NCI-H2196 treated with DMSO at 0.1 percent for 48 hours (cell line): ENCODE results near the gene SLC25A42.

ENCODE experiments used
- DNase-seq: peaks from one replicate; lab custom pipeline; 2025; ENCODE audit not compliant: unreplicated experiment; lab: John Stamatoyannopoulos, UW

The SLC25A42 gene

DNA sequence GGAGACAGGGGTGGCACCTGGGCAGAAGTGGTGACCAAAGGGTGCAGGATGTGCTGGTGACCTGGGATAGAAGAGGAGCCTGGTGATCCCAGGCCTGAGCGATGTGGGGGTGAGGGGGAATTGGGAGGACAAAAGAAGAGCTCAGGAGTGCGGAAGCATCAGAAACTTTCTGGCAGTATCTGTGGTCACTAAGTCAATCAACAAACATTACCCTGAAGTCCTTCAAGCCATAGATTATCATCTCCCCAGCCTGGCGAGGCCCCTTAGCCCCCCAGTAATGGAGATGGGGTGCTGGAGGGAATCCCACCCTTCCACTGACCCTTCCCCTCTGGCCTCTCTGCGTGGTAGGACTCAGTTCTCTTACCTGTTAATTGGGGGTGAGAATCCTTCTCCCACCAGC lies 95.7 kb downstream of the SLC25A42 start:
- DNase-seq = no peak

DNA sequence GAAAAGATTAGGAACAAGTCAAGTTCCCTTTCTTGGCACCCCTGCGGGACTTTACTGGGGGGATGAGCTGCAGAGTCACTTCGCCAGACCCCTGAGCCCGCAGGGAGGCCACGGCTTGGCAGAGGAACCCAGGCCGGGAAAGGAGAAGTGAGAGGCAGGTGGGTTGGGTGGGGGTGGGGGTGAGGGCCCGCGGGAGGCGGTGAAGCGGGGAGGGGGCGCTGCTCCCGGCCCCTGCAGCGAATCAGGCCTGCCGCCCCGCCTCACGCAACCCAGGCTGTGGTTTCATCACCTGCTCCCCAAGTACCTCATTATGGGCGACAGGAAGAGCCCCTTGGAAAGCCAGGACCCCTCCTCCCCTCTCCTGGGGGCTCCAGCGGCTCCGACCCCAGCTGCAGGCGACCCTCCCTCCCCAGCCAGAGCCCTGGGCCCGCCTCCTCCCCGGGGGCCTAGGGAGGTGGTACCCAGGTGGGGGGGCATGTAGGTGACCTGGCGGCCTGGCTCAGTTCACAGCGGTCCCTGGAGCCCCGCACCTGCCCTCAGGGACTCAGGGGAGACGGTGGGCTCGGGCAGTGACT lies 96.8 kb downstream of the SLC25A42 start:
- no peak for DNase-seq

DNA sequence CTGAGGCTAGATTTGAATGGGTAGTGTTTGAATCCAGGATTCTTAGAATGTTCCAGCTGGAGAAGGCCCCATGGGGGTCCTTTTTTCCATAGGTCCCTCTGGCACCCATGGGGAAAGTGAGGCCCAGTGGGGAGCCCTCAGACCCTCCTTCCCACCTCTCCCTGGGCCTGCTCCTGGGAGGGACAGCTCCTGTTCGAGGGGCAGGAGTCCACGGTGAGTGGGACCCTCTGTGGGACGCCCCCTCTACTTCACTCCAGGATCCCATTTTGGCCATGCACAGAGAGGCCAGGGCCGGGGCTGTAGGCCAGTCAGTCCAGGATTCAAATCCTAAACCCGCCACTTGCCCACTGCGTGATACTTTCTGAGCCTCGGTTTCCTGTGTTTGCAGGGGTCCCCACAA lies 98.7 kb downstream of the SLC25A42 start:
- DNase-seq = no peak
